BJ (cell line): ENCODE results near the gene SPATA7. TPM values are rescaled to one million over a fixed set of nuclear protein-coding genes. Genes with fewer than 3 reads are reported as not detected.

Experiments
- CTCF ChIA-PET: fragments of 350-600 bp; formaldehyde crosslinking; extraction: SDS; loops from one replicate; lab custom pipeline; 2021; ENCODE audit warnings: antibody characterized with exemption, inconsistent platforms; lab: Yijun Ruan, JAX
- POLR2A ChIA-PET: fragments of 300-600 bp; sonication (Branson Sonifier 250); formaldehyde crosslinking; extraction: SDS; loops from one replicate; lab custom pipeline; 2021; ENCODE audit warnings: antibody characterized with exemption; lab: Charles Lee
- DNase-seq: peaks from one replicate; pipeline ENCODE4 v3.0.0-alpha.2; 2011; ENCODE audit warnings: low read depth
- H3K27me3 ChIP-seq: 2 replicates; pipeline ENCODE4 v1.6.0; 2011; ENCODE audit warnings: low read length; ENCODE audit not compliant: control insufficient read depth, insufficient read depth
- H3K36me3 ChIP-seq: 2 replicates; pipeline ENCODE4 v1.5.1; 2011; ENCODE audit warnings: low read length; ENCODE audit not compliant: control insufficient read depth, insufficient read depth
- H3K4me3 ChIP-seq: 2 replicates; pipeline ENCODE4 v1.5.1; 2011; ENCODE audit warnings: low read depth, mild to moderate bottlenecking, control low read depth, low read length
- CTCF ChIP-seq: IDR thresholded peaks from 2 replicates; pipeline ENCODE4 v1.5.1; 2011; ENCODE audit warnings: low read depth, mild to moderate bottlenecking, control low read depth, inconsistent platforms, low read length, moderate library complexity; ENCODE audit not compliant: insufficient read depth
- polyA plus RNA-seq: library from polyadenylated mRNA; depleted of rRNA; stranded (reverse); fragments of >200 nt; gene quantifications from 2 replicates; pipeline ENCODE4 v1.2.3, GENCODE V29; 2011

SPATA7 gene
- polyA plus RNA-seq, 1 experiment: 4.9 TPM

- ChIA-PET POLR2A (interaction anchor here (0.6 kb wide), 1 partner anchor 388 kb away, joined by 14 read pairs; no protein-coding TSS in a partner anchor), CTCF (interaction anchor here (1.5 kb wide), 1 partner anchor 195 kb away, joined by 5 read pairs; no protein-coding TSS in a partner anchor)
- Histone ChIP-seq H3K27me3 (peaks cover 2% of the 10 kb centered on the region; the same call in 1 of the 2 replicates), H3K36me3 (no peaks in the 10 kb centered on the region), H3K4me3 (peak overlapping the region; percentile 94)
- DNase-seq: no peak
- TF ChIP-seq CTCF: no peak
These were observed 739 bp upstream of the SPATA7 start for GRCh38 chr14:88384718-88385117.

GRCh38 chr14:88386256-88386794, 868 bp downstream of the SPATA7 start:
- DNase-seq: no peak
- ChIA-PET POLR2A (no interaction called here), CTCF (interaction anchor here (0.6 kb wide), 1 partner anchor 442 kb away, joined by 3 read pairs; no protein-coding TSS in a partner anchor)
- H3K4me3 ChIP-seq: peak overlapping the region; percentile 94
- peaks cover 2% of the 10 kb centered on the region; the same call in 1 of the 2 replicates for H3K27me3 ChIP-seq
- H3K36me3 ChIP-seq: no peaks in the 10 kb centered on the region
- no peak for TF ChIP-seq CTCF

- H3K27me3 ChIP-seq: no peaks in the 10 kb centered on the region
- POLR2A ChIA-PET: no interaction called here
- H3K4me3 ChIP-seq: no peak overlapping the region
- CTCF ChIA-PET: interaction anchor here (1.2 kb wide), 1 partner anchor 41 kb away, joined by 3 read pairs; no protein-coding TSS in a partner anchor
- DNase-seq: no peak
- no peak for TF ChIP-seq CTCF
- no peaks in the 10 kb centered on the region for H3K36me3 ChIP-seq
These were observed 3.4 kb downstream of the SPATA7 start for GRCh38 chr14:88388741-88389282.

- Histone ChIP-seq H3K36me3 (peaks cover 6% of the 10 kb centered on the region; the same call in 1 of the 2 replicates), H3K4me3 (no peak overlapping the region), H3K27me3 (no peaks in the 10 kb centered on the region)
- no peak for TF ChIP-seq CTCF
- POLR2A ChIA-PET: no interaction called here
- DNase-seq: no peak
- CTCF ChIA-PET: interaction anchor here (1.7 kb wide), 1 partner anchor 16 kb away, joined by 6 read pairs; no protein-coding TSS in a partner anchor
These were observed 7.2 kb downstream of the SPATA7 start for GRCh38 chr14:88392609-88393008.

- TF ChIP-seq CTCF: no peak
- Histone ChIP-seq H3K27me3 (no peaks in the 10 kb centered on the region), H3K36me3 (0 out of 2 replicates have a peak, but pooled peaks cover 2% of the 10 kb centered on the region), H3K4me3 (no peak overlapping the region)
- ChIA-PET CTCF (no interaction called here), POLR2A (no interaction called here)
- DNase-seq: no peak
These were observed 25.6 kb downstream of the SPATA7 start for GRCh38 chr14:88411039-88411438.
